Camera-type eye (tissue), 1 donor: ENCODE measurements around the gene ZNF695. TPM values are rescaled to one million over a fixed set of nuclear protein-coding genes. Genes with fewer than 3 reads are reported as not detected.

Experiments
- total RNA-seq: library from RNA; depleted of rRNA; stranded (reverse); fragments of >200 nt; gene quantifications from one replicate; pipeline ENCODE4 v1.2.3, GENCODE V29; 2014

ZNF695 gene
- 3.1 TPM for total RNA-seq

GRCh38 chr1:247007511-247008405 lies at the start of gene ZNF695:
TSS of gene ZNF695 (minus strand) at chr1:247008057. CDS start at chr1:247007908, 149 bp downstream.

Other genes starting within 250 kb of the ZNF695 start
- 43.1 TPM for gene AHCTF1, start 76.1 kb downstream of the ZNF695 start, total RNA-seq
- 13.2 TPM for gene ZNF670, start 70.8 kb upstream of the ZNF695 start, total RNA-seq
- gene ZNF669, start 96.3 kb upstream of the ZNF695 start, total RNA-seq = 14.3 TPM
- 124 TPM for gene ZNF124, start 164.0 kb upstream of the ZNF695 start, total RNA-seq
- gene VN1R5, start 248.0 kb upstream of the ZNF695 start, total RNA-seq = not detected